Heart left ventricle (tissue), 13 donors: Measurements from ENCODE around the gene TCEAL4.

ENCODE experiments used
- POLR2A ChIP-seq, 2 donors: fragments of 450-650 bp; IDR thresholded peaks; one replicate each; pipeline ENCODE4 v1.6.1; 2017; ENCODE audit warnings: antibody characterized with exemption in 2 of 2, mild to moderate bottlenecking in 2 of 2, moderate library complexity in 2 of 2
- TF ChIP-seq, protein P1 (sequence below), 12 donors: fragments of 200-600 bp; sonication (generic) in 4 of 12; IDR thresholded peaks; one replicate each; pipeline versions ENCODE4 v1.5.0 to v1.8.0; 2018 to 2022; ENCODE audit warnings: antibody characterized with exemption in 12 of 12, mild to moderate bottlenecking in 5 of 12
- donor health status: ischemic (EF 13 %, LVEDD 7.1; RV severe dilation, severe dysfunction).
- donor health status: DM: no; HTN: yes; CAD: no.
- donor health status: DM: no; HTN: no; CAD: no.
- donor health status: ischemic (EF 25% LVEDD 6.9; RV normal size, moderate dysfunction).
- donor health status: ischemic (EF 25% LVEDD 5.7; RV mildly dilated, moderate dysfunction).
- donor health status: ischemic (EF 35%, LVEDD 5.7; RV mildly dilated, moderate dysfunction).
- donor health status: nonischemic (EF 11% LVEDD 7.7; RV severe dilation, severe dysfunction).
- donor health status: DM: yes; HTN: yes; CAD: no.
- donor health status: PGD.
- donor health status: ischemic (EF 29% LVEDD 5.4; RV normal size, mild dysfunction).
- donor health status: nonischemic (EF 23%, LVEDD 6.1; RV moderate dilation, normal function).

DNA sequence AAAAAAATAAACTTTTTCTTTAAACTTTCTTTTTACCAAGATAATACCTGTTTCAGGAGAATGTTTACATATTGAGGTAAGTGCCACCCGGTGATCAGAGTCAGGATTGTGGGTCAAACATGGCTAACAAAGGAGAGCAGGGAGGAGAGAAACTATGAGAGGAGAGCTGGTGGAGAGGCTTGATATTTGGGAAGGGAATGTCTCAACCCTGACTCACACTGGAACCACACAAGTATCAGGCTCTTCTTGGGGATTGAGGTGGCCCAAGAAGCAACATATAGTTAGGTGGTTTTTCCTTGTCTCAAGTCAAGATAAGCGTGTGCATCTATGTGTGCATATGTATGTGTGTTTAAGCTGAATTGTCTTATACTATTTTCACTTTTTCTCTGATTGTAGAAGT lies 50.1 kb downstream of the TCEAL4 start:
- TF ChIP-seq, protein P1, sequence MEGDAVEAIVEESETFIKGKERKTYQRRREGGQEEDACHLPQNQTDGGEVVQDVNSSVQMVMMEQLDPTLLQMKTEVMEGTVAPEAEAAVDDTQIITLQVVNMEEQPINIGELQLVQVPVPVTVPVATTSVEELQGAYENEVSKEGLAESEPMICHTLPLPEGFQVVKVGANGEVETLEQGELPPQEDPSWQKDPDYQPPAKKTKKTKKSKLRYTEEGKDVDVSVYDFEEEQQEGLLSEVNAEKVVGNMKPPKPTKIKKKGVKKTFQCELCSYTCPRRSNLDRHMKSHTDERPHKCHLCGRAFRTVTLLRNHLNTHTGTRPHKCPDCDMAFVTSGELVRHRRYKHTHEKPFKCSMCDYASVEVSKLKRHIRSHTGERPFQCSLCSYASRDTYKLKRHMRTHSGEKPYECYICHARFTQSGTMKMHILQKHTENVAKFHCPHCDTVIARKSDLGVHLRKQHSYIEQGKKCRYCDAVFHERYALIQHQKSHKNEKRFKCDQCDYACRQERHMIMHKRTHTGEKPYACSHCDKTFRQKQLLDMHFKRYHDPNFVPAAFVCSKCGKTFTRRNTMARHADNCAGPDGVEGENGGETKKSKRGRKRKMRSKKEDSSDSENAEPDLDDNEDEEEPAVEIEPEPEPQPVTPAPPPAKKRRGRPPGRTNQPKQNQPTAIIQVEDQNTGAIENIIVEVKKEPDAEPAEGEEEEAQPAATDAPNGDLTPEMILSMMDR (IDR thresholded peaks at IDR 0.05), result no peak
- TF ChIP-seq POLR2A (IDR thresholded peaks at IDR 0.05), result no peak
